Measurements from ENCODE around the gene SHKBP1. TPM values are rescaled to one million over a fixed set of nuclear protein-coding genes. Genes with fewer than 3 reads are reported as not detected.
A peak's percentile ranks its signal among the peaks of the same experiment; 100 is the strongest.
"Not testable (repeated sequence)": the region's sequence is repeated elsewhere in the genome, so short reads cannot be mapped to it uniquely, and the experiment has no call there.

SHKBP1 gene
- total RNA-seq: 10 to 100 TPM; 43.8 to 45.3 TPM
- long read RNA-seq, donor 1, transcript SHKBP1-201 (18 exons, 2,363 nt): major isoform, 21 of 31 reads
- long read RNA-seq, donor 1, partial matches to known transcripts: 3 of 31 reads
- long read RNA-seq, donor 1, other reads (novel, unspliced or antisense): 6 of 31 reads
- long read RNA-seq, donor 2, transcript SHKBP1-201 (18 exons, 2,363 nt): major isoform, 178 of 243 reads
- long read RNA-seq, donor 2, partial matches to known transcripts: 12 of 243 reads
- long read RNA-seq, donor 2, other reads (novel, unspliced or antisense): 47 of 243 reads

- DNase-seq (ENCODE audit: low spot score): peak; percentile 98
- intact Hi-C loops (cut with DNase I): no loop called here
These were observed at the start of gene SHKBP1 for GRCh38 chr19:40576585-40577451. TSS of gene SHKBP1 (plus strand) at chr19:40576873. CDS start at chr19:40576900, 27 bp downstream.

GRCh38 chr19:40528078-40528477 is 48.6 kb upstream of the SHKBP1 start:
- DNase-seq (ENCODE audit: low spot score): no peak
- intact Hi-C loops (cut with DNase I): loop anchor here in 1 of 2 donors (5.0 kb wide), 1 partner anchor 104 kb away; no protein-coding TSS in a partner anchor

- no peak for DNase-seq (ENCODE audit: low spot score)
- intact Hi-C loops (cut with DNase I): loop anchor here in 1 of 2 donors (5.0 kb wide), 1 partner anchor 104 kb away; no protein-coding TSS in a partner anchor
These were observed 48.1 kb upstream of the SHKBP1 start for GRCh38 chr19:40528533-40529092.

- intact Hi-C loops (cut with DNase I): loop anchor here in 1 of 2 donors (5.0 kb wide), 1 partner anchor 103 kb away; no protein-coding TSS in a partner anchor
- DNase-seq (ENCODE audit: low spot score): peak; percentile 96
These were observed 47.3 kb upstream of the SHKBP1 start for GRCh38 chr19:40529093-40529954.

GRCh38 chr19:40530091-40530901 is 46.4 kb upstream of the SHKBP1 start:
- intact Hi-C loops (cut with DNase I): loop anchor here (5.0 to 10.0 kb wide), 2 partner anchors 65 to 67 kb away; no protein-coding TSS in a partner anchor
- DNase-seq (ENCODE audit: low spot score): no peak

GRCh38 chr19:40533508-40533907 is 43.2 kb upstream of the SHKBP1 start:
- DNase-seq (ENCODE audit: low spot score): no peak
- intact Hi-C loops (cut with DNase I): loop anchor here (5.0 to 10.0 kb wide), 2 partner anchors 61 to 64 kb away; no protein-coding TSS in a partner anchor

- intact Hi-C loops (cut with DNase I): loop anchor here (5.0 to 10.0 kb wide), 2 partner anchors 61 to 63 kb away; no protein-coding TSS in a partner anchor
- DNase-seq (ENCODE audit: low spot score): no peak
These were observed 42.5 kb upstream of the SHKBP1 start for GRCh38 chr19:40534148-40534547.

- no peak for DNase-seq (ENCODE audit: low spot score)
- intact Hi-C loops (cut with DNase I): loop anchor here in 1 of 2 donors (10.0 kb wide), 1 partner anchor 56 kb away; no protein-coding TSS in a partner anchor
These were observed 37.6 kb upstream of the SHKBP1 start for GRCh38 chr19:40539070-40539469.

GRCh38 chr19:40542202-40542859 is 34.3 kb upstream of the SHKBP1 start:
- intact Hi-C loops (cut with DNase I): no loop called here
- DNase-seq (ENCODE audit: low spot score): no peak

GRCh38 chr19:40543029-40543597 is 33.6 kb upstream of the SHKBP1 start:
- intact Hi-C loops (cut with DNase I): no loop called here
- no peak for DNase-seq (ENCODE audit: low spot score)

GRCh38 chr19:40546153-40546841 is 30.4 kb upstream of the SHKBP1 start:
- DNase-seq (ENCODE audit: low spot score); intact Hi-C loops (cut with DNase I): not testable (repeated sequence)

GRCh38 chr19:40547190-40547589 is 29.5 kb upstream of the SHKBP1 start:
- DNase-seq (ENCODE audit: low spot score); intact Hi-C loops (cut with DNase I): not testable (repeated sequence)

- intact Hi-C loops (cut with DNase I): no loop called here
- no peak for DNase-seq (ENCODE audit: low spot score)
These were observed 28.8 kb upstream of the SHKBP1 start for GRCh38 chr19:40547836-40548235.

- intact Hi-C loops (cut with DNase I): no loop called here
- DNase-seq (ENCODE audit: low spot score): no peak
These were observed 27.5 kb upstream of the SHKBP1 start for GRCh38 chr19:40549007-40549708.

GRCh38 chr19:40550951-40551350 is 25.7 kb upstream of the SHKBP1 start:
- no peak for DNase-seq (ENCODE audit: low spot score)
- intact Hi-C loops (cut with DNase I): no loop called here

GRCh38 chr19:40552848-40553247 is 23.8 kb upstream of the SHKBP1 start:
- intact Hi-C loops (cut with DNase I): no loop called here
- no peak for DNase-seq (ENCODE audit: low spot score)

All from posterior vena cava (tissue), 2 donors.